Measurements from ENCODE around the gene SLIT3.

Gene SLIT3

GRCh38 chr5:169182797-169183196, 118.1 kb downstream of the SLIT3 start:
- TF ChIP-seq, protein P1, sequence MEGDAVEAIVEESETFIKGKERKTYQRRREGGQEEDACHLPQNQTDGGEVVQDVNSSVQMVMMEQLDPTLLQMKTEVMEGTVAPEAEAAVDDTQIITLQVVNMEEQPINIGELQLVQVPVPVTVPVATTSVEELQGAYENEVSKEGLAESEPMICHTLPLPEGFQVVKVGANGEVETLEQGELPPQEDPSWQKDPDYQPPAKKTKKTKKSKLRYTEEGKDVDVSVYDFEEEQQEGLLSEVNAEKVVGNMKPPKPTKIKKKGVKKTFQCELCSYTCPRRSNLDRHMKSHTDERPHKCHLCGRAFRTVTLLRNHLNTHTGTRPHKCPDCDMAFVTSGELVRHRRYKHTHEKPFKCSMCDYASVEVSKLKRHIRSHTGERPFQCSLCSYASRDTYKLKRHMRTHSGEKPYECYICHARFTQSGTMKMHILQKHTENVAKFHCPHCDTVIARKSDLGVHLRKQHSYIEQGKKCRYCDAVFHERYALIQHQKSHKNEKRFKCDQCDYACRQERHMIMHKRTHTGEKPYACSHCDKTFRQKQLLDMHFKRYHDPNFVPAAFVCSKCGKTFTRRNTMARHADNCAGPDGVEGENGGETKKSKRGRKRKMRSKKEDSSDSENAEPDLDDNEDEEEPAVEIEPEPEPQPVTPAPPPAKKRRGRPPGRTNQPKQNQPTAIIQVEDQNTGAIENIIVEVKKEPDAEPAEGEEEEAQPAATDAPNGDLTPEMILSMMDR (IDR thresholded peaks at IDR 0.05; ENCODE audit: low read depth, low read length) = no peak

GRCh38 chr5:169181814-169182213, 119.1 kb downstream of the SLIT3 start:
- no peak overlapping the region for H3K4me3 ChIP-seq (ENCODE audit: low read depth, low read length)
- DNase-seq (ENCODE audit: low read depth) = no peak
- TF ChIP-seq POLR2A (IDR thresholded peaks at IDR 0.05; ENCODE audit: extremely low read depth, insufficient read length) (no peak), MAX (IDR thresholded peaks at IDR 0.05; ENCODE audit: low read depth, low read length) (no peak), MYC (IDR thresholded peaks at IDR 0.05; ENCODE audit: low read depth, low read length) (no peak)
- TF ChIP-seq, protein P1 (IDR thresholded peaks at IDR 0.05; ENCODE audit: low read depth, low read length) = no peak

More at GRCh38 chr5:169182797-169183196, 118.1 kb downstream of the SLIT3 start:
- no peak overlapping the region for H3K4me3 ChIP-seq (ENCODE audit: low read depth, low read length)
- DNase-seq (ENCODE audit: low read depth) = no peak

GRCh38 chr5:169178754-169179153, 122.2 kb downstream of the SLIT3 start:
- no peak for DNase-seq (ENCODE audit: low read depth)
- H3K4me3 ChIP-seq (ENCODE audit: low read depth, low read length) = no peak overlapping the region

DNA sequence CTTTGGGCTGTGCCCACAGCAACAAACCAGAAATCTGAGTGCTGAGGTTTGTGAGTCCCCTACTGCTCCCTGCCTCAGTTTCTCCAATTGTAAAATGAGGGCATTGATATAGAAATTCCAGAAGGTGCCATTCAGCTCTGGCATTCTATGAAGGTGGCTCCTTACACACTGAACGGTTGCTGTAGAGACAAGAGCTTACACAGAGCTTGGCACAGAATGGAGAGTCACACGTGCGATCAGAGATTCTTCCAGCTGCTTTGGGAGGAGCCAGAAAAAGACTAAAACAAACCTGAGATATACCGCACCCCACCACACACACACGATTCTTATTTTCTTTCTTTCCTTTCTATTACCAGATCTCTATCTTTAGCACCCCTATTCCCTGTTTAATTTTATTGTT, 122.7 kb downstream of the SLIT3 start:
- TF ChIP-seq, protein P1 (IDR thresholded peaks at IDR 0.05; ENCODE audit: low read depth, low read length) = no peak
- TF ChIP-seq MAX (IDR thresholded peaks at IDR 0.05; ENCODE audit: low read depth, low read length) (no peak), MYC (IDR thresholded peaks at IDR 0.05; ENCODE audit: low read depth, low read length) (no peak)

More at GRCh38 chr5:169178754-169179153, 122.2 kb downstream of the SLIT3 start:
- TF ChIP-seq, protein P1 (IDR thresholded peaks at IDR 0.05; ENCODE audit: low read depth, low read length) = no peak
- TF ChIP-seq MYC (IDR thresholded peaks at IDR 0.05; ENCODE audit: low read depth, low read length) (no peak), MAX (IDR thresholded peaks at IDR 0.05; ENCODE audit: low read depth, low read length) (no peak), POLR2A (IDR thresholded peaks at IDR 0.05; ENCODE audit: extremely low read depth, insufficient read length) (no peak)

DNA sequence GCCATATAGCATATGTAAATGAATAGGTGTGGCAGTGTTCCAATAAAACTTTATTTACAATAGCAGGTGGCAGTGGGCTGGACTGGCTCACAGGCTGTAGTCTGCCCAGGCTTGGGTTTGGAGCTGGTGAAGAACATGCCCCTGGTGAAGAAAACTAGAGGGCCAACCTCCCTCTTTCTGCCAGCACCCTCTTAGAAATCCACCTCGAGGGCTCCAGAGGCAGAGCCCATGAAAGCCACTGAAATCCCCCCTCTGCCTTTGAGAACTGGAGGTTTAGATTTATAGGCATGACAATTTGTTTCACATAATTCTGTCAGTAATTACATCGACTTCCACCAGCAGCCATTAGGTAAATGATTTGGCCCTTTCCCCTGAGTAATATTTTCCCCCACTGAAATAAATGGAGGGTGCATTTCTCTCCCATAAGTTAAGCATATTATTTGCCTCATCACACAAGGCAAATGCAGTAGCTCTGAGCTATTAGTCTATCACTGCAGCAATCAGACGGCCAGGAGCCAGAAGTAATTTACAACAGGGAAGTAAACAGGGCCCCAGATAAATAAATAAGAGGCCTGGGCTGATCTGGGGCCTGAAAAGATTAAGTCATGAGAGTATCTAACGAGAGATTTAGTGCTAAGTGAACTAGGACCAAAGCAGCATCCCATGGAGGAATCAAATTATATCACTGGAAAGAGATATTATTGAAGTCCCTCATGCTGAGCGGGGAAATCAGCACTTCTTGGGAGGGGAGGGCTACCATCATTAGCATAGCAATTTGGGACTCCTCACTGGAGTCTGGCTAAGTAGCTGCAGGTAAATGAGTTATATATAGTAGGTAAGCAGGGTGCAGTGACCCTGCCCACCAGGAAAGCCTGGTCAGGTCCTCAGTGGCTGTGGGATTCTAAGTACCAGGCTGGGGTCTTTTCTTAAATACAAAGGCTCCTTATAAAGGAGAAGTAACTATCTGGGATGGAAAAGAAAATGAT, 123.9 kb downstream of the SLIT3 start:
- TF ChIP-seq POLR2A (IDR thresholded peaks at IDR 0.05; ENCODE audit: extremely low read depth, insufficient read length) (no peak), MAX (IDR thresholded peaks at IDR 0.05; ENCODE audit: low read depth, low read length) (no peak), MYC (IDR thresholded peaks at IDR 0.05; ENCODE audit: low read depth, low read length) (no peak)
- TF ChIP-seq, protein P1 (IDR thresholded peaks at IDR 0.05; ENCODE audit: low read depth, low read length) = no peak
- no peak for DNase-seq (ENCODE audit: low read depth)
- H3K4me3 ChIP-seq (ENCODE audit: low read depth, low read length) = no peak overlapping the region

More for the DNA sequence above, 122.7 kb downstream of the SLIT3 start:
- no peak for DNase-seq (ENCODE audit: low read depth)
- H3K4me3 ChIP-seq (ENCODE audit: low read depth, low read length) = no peak overlapping the region

All from NB4 (cell line).